ENCODE measurements around the gene PACSIN1.

Gene PACSIN1

DNA sequence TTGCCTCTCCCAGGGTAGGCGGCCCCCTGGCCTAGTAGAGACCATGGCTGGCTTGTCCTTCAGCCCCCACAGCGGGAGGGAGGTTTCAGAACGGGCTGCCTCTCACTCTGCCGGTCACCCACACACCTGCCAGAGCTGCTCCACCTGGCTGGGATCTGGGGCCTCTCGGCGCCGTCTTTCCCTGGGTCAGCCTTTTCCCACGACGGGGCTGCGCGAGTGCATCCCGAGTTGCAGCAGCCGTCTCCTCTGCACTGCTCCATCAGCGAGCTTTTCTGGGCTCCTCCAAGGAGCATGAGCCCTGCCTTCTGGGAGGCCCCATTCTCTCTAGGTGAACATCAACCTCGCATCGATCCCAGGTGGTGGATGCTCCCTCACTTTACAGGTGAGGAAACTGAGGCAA is 106.1 kb downstream of the PACSIN1 start:
- TF ChIP-seq, protein P1, sequence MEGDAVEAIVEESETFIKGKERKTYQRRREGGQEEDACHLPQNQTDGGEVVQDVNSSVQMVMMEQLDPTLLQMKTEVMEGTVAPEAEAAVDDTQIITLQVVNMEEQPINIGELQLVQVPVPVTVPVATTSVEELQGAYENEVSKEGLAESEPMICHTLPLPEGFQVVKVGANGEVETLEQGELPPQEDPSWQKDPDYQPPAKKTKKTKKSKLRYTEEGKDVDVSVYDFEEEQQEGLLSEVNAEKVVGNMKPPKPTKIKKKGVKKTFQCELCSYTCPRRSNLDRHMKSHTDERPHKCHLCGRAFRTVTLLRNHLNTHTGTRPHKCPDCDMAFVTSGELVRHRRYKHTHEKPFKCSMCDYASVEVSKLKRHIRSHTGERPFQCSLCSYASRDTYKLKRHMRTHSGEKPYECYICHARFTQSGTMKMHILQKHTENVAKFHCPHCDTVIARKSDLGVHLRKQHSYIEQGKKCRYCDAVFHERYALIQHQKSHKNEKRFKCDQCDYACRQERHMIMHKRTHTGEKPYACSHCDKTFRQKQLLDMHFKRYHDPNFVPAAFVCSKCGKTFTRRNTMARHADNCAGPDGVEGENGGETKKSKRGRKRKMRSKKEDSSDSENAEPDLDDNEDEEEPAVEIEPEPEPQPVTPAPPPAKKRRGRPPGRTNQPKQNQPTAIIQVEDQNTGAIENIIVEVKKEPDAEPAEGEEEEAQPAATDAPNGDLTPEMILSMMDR (IDR thresholded peaks at IDR 0.05; ENCODE audit: low read depth, low read length), result no peak
- DNase-seq (ENCODE audit: extremely low read depth, low read depth), result no peak

DNA sequence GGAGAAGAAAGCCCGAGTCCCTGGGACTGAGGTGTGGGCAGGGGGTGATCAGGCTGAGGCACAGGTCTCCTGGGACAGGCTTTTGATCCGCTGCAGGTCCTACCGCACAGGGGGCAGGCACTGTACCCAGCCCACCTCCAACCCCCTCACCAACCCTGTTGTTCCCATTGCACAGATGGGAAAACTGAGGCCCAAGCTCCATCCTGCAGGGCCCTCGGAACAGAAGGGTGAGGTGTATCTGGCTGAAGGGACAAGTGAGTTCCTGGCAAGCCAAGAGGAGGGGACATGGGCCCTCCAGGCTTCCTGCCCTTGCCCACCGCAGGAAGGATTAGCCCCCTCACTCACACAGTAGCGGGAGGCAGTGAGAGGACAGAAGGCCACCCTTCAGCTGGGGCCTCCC is 106.7 kb downstream of the PACSIN1 start:
- TF ChIP-seq, protein P1 (IDR thresholded peaks at IDR 0.05; ENCODE audit: low read depth, low read length), result no peak
- no peak for DNase-seq (ENCODE audit: extremely low read depth, low read depth)

DNA sequence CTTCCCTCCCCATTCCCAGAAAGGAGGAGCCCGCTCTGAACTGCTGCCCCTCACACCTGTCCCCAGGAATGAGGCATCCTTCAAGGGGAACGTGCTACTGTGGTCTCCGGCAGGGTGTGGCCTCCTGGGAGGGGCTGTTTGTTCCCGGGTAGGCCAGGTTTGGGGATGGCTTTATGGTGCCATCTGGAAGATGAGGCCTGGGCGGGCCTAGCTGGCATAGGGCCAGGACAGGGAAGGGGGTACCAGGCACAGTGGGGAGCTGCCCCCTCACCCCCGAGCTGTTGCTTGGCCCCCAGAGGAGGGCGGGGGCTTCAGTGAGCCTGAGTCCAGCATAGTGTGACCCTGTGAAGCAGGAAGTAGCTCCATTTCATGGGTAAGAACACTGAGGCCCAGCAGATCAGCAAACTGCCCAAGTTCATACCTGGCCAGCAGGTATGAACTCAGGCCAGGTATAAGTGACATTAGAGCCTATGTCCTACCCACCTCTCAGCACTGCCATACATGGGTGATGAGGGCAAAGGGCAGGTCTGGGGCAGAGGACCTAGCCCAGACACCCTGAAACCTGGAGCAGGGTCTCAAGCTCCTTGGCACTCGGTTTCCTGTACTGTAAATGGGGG is 107.8 kb downstream of the PACSIN1 start:
- no peak for DNase-seq (ENCODE audit: extremely low read depth, low read depth)
- TF ChIP-seq, protein P1 (IDR thresholded peaks at IDR 0.05; ENCODE audit: low read depth, low read length), result no peak

DNA sequence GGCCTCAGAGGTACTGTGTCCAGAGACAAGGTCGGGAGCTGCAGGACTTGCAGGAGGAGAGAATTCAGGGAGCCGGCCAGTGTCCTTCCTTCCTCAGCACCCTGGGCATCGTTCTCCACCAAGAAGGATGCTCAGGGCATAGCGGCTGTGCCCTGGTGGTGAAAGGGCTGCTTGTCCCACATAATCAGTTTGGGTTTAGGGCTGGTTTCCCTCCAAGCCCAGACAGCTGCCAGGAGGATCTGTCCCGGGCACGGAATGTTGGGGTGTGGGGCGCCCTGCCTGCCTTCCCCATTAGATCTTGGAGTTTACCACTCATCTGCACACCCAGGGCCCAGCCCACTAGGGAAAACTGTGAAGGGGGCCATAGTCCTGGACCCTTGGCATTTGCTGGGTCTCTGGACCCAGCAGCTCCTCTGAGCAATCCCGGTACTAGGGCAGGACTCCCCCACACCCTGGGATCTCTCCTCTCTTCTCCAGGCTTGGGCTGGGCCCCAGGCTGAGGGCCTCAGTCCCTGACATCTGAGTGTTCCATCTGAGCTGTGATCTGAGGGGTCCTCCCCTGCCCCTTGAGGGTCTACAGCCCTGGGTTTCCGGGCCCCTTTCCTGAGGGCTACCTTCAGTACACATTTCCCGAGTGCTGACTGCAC is 108.9 kb downstream of the PACSIN1 start:
- TF ChIP-seq, protein P1 (IDR thresholded peaks at IDR 0.05; ENCODE audit: low read depth, low read length), result no peak
- no peak for DNase-seq (ENCODE audit: extremely low read depth, low read depth)

DNA sequence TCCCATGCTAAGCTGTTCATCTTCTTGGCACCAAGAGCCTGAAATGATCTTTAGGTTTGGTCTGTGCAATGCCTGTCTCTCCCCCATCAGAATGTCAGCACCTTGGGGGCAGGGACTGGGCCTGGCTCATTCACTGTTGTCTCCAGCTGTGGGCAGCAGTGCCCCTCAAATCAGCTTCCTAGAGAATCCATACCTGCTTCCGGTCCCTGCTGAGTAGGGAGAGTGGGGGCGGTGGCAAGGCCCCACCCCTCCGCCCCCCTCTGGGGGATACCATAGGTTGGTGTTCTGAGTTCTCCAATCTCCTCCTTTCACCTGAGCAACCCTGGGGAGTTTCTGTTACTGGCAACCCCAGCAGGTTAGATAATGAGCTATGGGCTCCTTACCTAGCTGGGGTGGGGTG is 109.5 kb downstream of the PACSIN1 start:
- DNase-seq (ENCODE audit: extremely low read depth, low read depth), result no peak
- TF ChIP-seq, protein P1 (IDR thresholded peaks at IDR 0.05; ENCODE audit: low read depth, low read length), result no peak

DNA sequence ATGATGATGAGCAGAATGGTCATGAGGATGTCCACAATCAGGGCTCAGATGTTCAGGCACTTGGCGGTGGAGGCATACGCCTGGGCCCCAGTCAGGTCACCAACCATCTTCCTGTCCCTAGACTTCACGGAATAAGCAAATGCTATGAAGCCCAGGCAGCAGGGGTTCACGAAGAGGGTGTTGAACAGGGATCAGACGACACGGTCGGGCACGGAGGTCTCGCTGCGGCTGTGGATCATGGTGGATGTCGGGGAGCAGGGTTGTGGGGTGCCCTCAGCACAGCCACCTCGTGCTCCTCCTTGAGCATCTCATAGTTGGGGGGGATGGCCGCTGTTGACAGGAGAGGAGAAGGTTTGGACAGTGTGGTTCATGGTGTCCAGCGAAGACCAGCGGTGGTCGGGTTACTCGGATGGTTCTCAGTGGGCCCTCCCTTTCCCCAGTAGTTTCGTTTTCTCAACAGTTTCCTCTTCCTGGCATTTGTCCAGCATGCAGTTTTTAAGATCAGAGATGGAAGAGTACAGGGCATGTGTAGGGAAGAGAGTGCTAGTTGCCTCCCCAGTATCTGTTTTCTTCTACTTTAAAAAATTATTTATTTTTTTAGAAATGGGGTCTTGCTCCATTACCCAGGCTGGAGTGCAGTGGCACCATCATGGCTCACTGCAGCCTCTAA is 110.5 kb downstream of the PACSIN1 start:
- no peak for DNase-seq (ENCODE audit: extremely low read depth, low read depth)
- TF ChIP-seq, protein P1 (IDR thresholded peaks at IDR 0.05; ENCODE audit: low read depth, low read length), result no peak

All from AG09319 (cell line).